Testis (tissue), 2 donors: ENCODE results near the gene PLLP.

Experiments used
- POLR2A ChIP-seq: fragments of 450-650 bp; IDR thresholded peaks from one replicate; pipeline ENCODE4 v1.6.1; 2017; ENCODE audit warnings: antibody characterized with exemption, mild to moderate bottlenecking, moderate library complexity
- TF ChIP-seq, protein P1 (sequence below), 3 experiments: fragments of 450-650 bp in 2 of 3; fragments of 200-600 bp in 1 of 3; sonication (generic) in 1 of 3; IDR thresholded peaks; one replicate each; pipeline ENCODE4 v1.5.1; 2016 to 2019; ENCODE audit warnings: antibody characterized with exemption in 3 of 3, mild to moderate bottlenecking in 2 of 3, moderate library complexity in 1 of 3

DNA sequence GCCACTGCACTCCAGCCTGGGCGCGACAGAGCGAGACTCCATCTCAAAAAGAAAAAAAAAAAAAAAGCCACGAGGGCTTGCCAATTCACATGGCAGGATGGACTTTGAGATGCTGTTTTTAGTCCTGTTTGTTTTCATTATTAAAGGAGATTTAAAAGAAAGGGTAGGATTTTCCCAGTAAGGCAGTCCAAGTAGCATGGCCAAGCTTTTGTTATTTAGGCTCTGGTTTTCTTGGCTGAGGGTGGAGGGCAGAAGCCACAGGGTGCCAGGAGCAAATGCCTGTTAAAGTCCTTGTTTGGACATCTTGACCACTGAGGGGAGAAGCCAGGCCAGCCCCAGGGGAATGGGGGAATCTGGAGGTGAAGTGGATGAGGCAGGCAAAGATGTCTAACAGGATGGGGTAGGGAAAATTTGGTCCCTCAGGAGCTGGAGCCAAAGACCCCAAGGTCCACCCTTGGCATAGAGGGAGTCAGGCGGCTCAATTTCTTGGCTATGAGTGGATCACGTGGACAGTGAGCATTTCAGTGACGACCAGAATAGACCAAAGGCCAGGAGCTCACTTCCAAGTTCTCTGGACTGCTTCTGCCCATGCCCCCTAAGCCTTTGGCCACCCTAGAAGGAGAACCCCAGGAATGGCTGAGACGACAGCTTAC lies 20.8 kb upstream of the PLLP start:
- TF ChIP-seq, protein P1, sequence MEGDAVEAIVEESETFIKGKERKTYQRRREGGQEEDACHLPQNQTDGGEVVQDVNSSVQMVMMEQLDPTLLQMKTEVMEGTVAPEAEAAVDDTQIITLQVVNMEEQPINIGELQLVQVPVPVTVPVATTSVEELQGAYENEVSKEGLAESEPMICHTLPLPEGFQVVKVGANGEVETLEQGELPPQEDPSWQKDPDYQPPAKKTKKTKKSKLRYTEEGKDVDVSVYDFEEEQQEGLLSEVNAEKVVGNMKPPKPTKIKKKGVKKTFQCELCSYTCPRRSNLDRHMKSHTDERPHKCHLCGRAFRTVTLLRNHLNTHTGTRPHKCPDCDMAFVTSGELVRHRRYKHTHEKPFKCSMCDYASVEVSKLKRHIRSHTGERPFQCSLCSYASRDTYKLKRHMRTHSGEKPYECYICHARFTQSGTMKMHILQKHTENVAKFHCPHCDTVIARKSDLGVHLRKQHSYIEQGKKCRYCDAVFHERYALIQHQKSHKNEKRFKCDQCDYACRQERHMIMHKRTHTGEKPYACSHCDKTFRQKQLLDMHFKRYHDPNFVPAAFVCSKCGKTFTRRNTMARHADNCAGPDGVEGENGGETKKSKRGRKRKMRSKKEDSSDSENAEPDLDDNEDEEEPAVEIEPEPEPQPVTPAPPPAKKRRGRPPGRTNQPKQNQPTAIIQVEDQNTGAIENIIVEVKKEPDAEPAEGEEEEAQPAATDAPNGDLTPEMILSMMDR (IDR thresholded peaks at IDR 0.05), result no peak
- TF ChIP-seq POLR2A, result no peak
